Measurements from ENCODE around the gene DCXR.

DNA sequence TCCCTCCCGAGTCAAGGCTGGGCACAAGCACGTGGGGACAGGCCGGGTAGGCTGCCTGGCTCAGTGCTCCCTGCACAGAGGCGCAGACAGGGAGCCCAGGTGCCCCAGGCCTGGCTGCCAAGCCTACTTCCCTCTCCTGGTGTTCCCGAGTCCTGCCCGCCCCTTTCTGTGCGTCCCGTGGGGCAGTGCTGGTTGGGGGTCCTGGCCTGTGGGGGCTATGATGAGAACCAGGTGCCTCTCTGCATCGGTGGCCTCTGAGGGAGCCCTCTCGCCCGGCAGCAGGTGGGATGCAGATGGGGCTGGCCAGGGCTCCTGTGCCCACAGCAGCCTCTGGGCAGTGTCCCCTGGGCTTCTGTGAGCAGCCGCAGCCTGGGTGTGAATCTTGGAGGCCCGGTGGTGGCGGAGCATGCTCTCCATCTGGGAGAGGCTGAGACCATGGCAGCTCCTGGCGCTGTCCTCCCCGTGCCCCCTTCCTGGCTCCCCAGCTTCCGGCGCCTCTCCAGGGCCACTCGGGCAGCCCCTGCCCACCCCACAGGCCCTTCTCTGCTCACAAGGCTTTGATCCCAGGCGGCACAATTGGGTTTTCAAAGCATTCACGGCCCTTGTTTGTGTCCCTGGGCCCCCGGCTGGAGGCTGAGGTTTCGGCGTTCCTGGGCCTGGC lies 22.1 kb downstream of the DCXR start:
- TF ChIP-seq POLR2A (IDR thresholded peaks at IDR 0.05), result no peak
- no peak for TF ChIP-seq CTCF (IDR thresholded peaks at IDR 0.05)

Data from esophagus squamous epithelium (tissue), 4 donors.